WERI-Rb-1 (cell line): Measurements from ENCODE around the gene PHLDA3.

Experiments
- DNase-seq: peaks from one replicate; pipeline ENCODE4 v3.0.0-alpha.2; 2020
- H3K27ac ChIP-seq: fragments of 250-450 bp; sonication (Bioruptor Pico); 2 replicates; pipeline ENCODE4 v1.5.1; 2020; ENCODE audit warnings: mild to moderate bottlenecking, moderate library complexity
- H3K27me3 ChIP-seq: fragments of 250-450 bp; sonication (Bioruptor Pico); 2 replicates; pipeline ENCODE4 v1.5.1; 2021; ENCODE audit warnings: mild to moderate bottlenecking, low read depth, moderate library complexity; ENCODE audit not compliant: insufficient read depth, severe bottlenecking
- H3K36me3 ChIP-seq: fragments of 250-450 bp; sonication (Bioruptor Pico); 2 replicates; pipeline ENCODE4 v1.5.1; 2020; ENCODE audit warnings: mild to moderate bottlenecking, moderate library complexity
- H3K4me3 ChIP-seq: 2 replicates; pipeline ENCODE4 v1.5.1; 2011; ENCODE audit warnings: low read depth, mild to moderate bottlenecking, control low read depth, low read length
- H3K9me3 ChIP-seq: fragments of 250-450 bp; sonication (Bioruptor Pico); 2 replicates; pipeline ENCODE4 v1.5.1; 2021; ENCODE audit warnings: mild to moderate bottlenecking, moderate library complexity; ENCODE audit not compliant: severe bottlenecking
- CTCF ChIP-seq: IDR thresholded peaks from 2 replicates; pipeline ENCODE4 v1.5.1; 2011; ENCODE audit warnings: low read depth, mild to moderate bottlenecking, control low read depth, inconsistent platforms, low read length

PHLDA3 gene

GRCh38 chr1:201468844-201469644 is at the start of gene PHLDA3:
TSS of gene PHLDA3 (minus strand) at chr1:201469188. CDS start at chr1:201468786, 402 bp downstream.
- peak within 1 kb of the TSS; percentile 95 for H3K27ac ChIP-seq
- H3K27me3 ChIP-seq = no peaks in the 10 kb centered on the region
- peak within 1 kb of the TSS; percentile 74 for H3K4me3 ChIP-seq
- peaks cover 49% of the 10 kb centered on the region for H3K36me3 ChIP-seq
- peak; percentile 100 for DNase-seq
- no peaks in the 10 kb centered on the region for H3K9me3 ChIP-seq
- 0 out of 2 replicates have a peak, but pooled peaks have one; percentile 4 for TF ChIP-seq CTCF

- DNase-seq = no peak
- Histone ChIP-seq H3K9me3 (peaks cover under 1% of the 10 kb centered on the region), H3K27me3 (no peaks in the 10 kb centered on the region), H3K36me3 (no peaks in the 10 kb centered on the region), H3K4me3 (no peak overlapping the region), H3K27ac (no peak overlapping the region)
- no peak for TF ChIP-seq CTCF
Observed at GRCh38 chr1:201518071-201518470, 49.1 kb upstream of the PHLDA3 start.

- no peaks in the 10 kb centered on the region for H3K9me3 ChIP-seq
- TF ChIP-seq CTCF = no peak
Observed at GRCh38 chr1:201517631-201518030, 48.6 kb upstream of the PHLDA3 start.

GRCh38 chr1:201516511-201517127 is 47.6 kb upstream of the PHLDA3 start:
- no peak for DNase-seq
- TF ChIP-seq CTCF = no peak
- H3K27ac ChIP-seq = 0 out of 2 replicates have a peak overlapping the region, but pooled peaks have one; percentile 2

More at GRCh38 chr1:201517631-201518030, 48.6 kb upstream of the PHLDA3 start:
- H3K27me3 ChIP-seq = no peaks in the 10 kb centered on the region
- H3K4me3 ChIP-seq = no peak overlapping the region
- H3K27ac ChIP-seq = peak overlapping the region; percentile 26
- DNase-seq = peak; percentile 66
- H3K36me3 ChIP-seq = no peaks in the 10 kb centered on the region

GRCh38 chr1:201515895-201516294 is 46.9 kb upstream of the PHLDA3 start:
- no peak for DNase-seq
- no peak overlapping the region for H3K27ac ChIP-seq

More at GRCh38 chr1:201516511-201517127, 47.6 kb upstream of the PHLDA3 start:
- no peak overlapping the region for H3K4me3 ChIP-seq
- no peaks in the 10 kb centered on the region for H3K36me3 ChIP-seq
- H3K9me3 ChIP-seq = no peaks in the 10 kb centered on the region
- H3K27me3 ChIP-seq = no peaks in the 10 kb centered on the region

More at GRCh38 chr1:201515895-201516294, 46.9 kb upstream of the PHLDA3 start:
- Histone ChIP-seq H3K27me3 (no peaks in the 10 kb centered on the region), H3K9me3 (no peaks in the 10 kb centered on the region), H3K4me3 (no peak overlapping the region), H3K36me3 (no peaks in the 10 kb centered on the region)
- TF ChIP-seq CTCF = no peak
